Activated CD4-positive, alpha-beta T cell treated with anti-CD3 and anti-CD28 coated beads for 4 hours (primary cell): ENCODE results near the gene ASPSCR1.
A peak's percentile ranks its signal among the peaks of the same experiment; 100 is the strongest.
"Not testable (repeated sequence)": the region's sequence is repeated elsewhere in the genome, so short reads cannot be mapped to it uniquely, and the experiment has no call there.

ENCODE experiments used
- DNase-seq, 2 donors: peaks; one replicate each; pipeline ENCODE4 v3.0.0-alpha.2; 2020

Gene ASPSCR1

GRCh38 chr17:81941484-81942166 lies 35.8 kb upstream of the ASPSCR1 start:
- DNase-seq, result no peak

- no peak for DNase-seq
These were observed 35.3 kb upstream of the ASPSCR1 start for GRCh38 chr17:81942167-81942553.

- no peak for DNase-seq
These were observed 32.6 kb upstream of the ASPSCR1 start for GRCh38 chr17:81944858-81945257.

- no peak for DNase-seq
These were observed 30.2 kb upstream of the ASPSCR1 start, which contains the start of gene MYADML2 for GRCh38 chr17:81947189-81947588. Gene MYADML2, minus strand, starts transcription at chr17:81947233. Its CDS starts 5,492 bp downstream, at chr17:81941741.

- no peak for DNase-seq
These were observed 28.6 kb upstream of the ASPSCR1 start for GRCh38 chr17:81948635-81949378.

GRCh38 chr17:81950501-81950900 lies 26.9 kb upstream of the ASPSCR1 start:
- no peak for DNase-seq

GRCh38 chr17:81951785-81952684 lies 25.4 kb upstream of the ASPSCR1 start:
- no peak for DNase-seq

GRCh38 chr17:81952792-81953228 lies 24.6 kb upstream of the ASPSCR1 start:
- no peak for DNase-seq

GRCh38 chr17:81953443-81953842 lies 24.0 kb upstream of the ASPSCR1 start:
- not testable (repeated sequence) for DNase-seq

GRCh38 chr17:81954131-81955057 lies 23.0 kb upstream of the ASPSCR1 start:
- DNase-seq, result no peak

- DNase-seq, result no peak
These were observed 22.3 kb upstream of the ASPSCR1 start for GRCh38 chr17:81955058-81955681.

GRCh38 chr17:81955756-81956544 lies 21.5 kb upstream of the ASPSCR1 start:
- DNase-seq, result no peak

- no peak for DNase-seq
These were observed 20.5 kb upstream of the ASPSCR1 start for GRCh38 chr17:81956607-81957589.

GRCh38 chr17:81957691-81958432 lies 19.6 kb upstream of the ASPSCR1 start:
- DNase-seq, result no peak

- DNase-seq, result no peak
These were observed 18.6 kb upstream of the ASPSCR1 start for GRCh38 chr17:81958633-81959342.

- peak; percentile 81 to 83 for DNase-seq
These were observed 17.9 kb upstream of the ASPSCR1 start for GRCh38 chr17:81959362-81960129.
